Memory B cell (primary cell): ENCODE measurements around the gene ASMT.
A peak's percentile ranks its signal among the peaks of the same experiment; 100 is the strongest.
"Not testable (repeated sequence)": the region's sequence is repeated elsewhere in the genome, so short reads cannot be mapped to it uniquely, and the experiment has no call there.

ENCODE experiments used
- ATAC-seq: fragments of 150-1000 bp; cut with Tn5 transposase; 2 replicates; pipeline ENCODE4 v1.10.0; 2021; ENCODE audit warnings: low read depth, mild to moderate bottlenecking, moderate library complexity
- DNase-seq, 2 donors: peaks; one replicate each; pipeline ENCODE4 v3.0.0; 2022; ENCODE audit warnings: low spot score in 2 of 2
- H3K27ac Mint-ChIP-seq: one replicate; pipeline ENCODE4 v1.8.0; 2022; ENCODE audit warnings: mild to moderate bottlenecking, moderate library complexity, mixed read lengths
- H3K27me3 Mint-ChIP-seq: one replicate; pipeline ENCODE4 v1.8.0; 2022; ENCODE audit warnings: mixed read lengths
- H3K36me3 Mint-ChIP-seq: one replicate; pipeline ENCODE4 v1.8.0; 2022; ENCODE audit warnings: mild to moderate bottlenecking, mixed read lengths
- H3K4me1 Mint-ChIP-seq: one replicate; pipeline ENCODE4 v1.8.0; 2022; ENCODE audit warnings: mixed read lengths
- H3K4me3 Mint-ChIP-seq: one replicate; pipeline ENCODE4 v1.8.0; 2022; ENCODE audit warnings: mild to moderate bottlenecking, moderate library complexity, mixed read lengths
- H3K9me3 Mint-ChIP-seq: one replicate; pipeline ENCODE4 v1.8.0; 2022; ENCODE audit warnings: mixed read lengths

Gene ASMT

DNA sequence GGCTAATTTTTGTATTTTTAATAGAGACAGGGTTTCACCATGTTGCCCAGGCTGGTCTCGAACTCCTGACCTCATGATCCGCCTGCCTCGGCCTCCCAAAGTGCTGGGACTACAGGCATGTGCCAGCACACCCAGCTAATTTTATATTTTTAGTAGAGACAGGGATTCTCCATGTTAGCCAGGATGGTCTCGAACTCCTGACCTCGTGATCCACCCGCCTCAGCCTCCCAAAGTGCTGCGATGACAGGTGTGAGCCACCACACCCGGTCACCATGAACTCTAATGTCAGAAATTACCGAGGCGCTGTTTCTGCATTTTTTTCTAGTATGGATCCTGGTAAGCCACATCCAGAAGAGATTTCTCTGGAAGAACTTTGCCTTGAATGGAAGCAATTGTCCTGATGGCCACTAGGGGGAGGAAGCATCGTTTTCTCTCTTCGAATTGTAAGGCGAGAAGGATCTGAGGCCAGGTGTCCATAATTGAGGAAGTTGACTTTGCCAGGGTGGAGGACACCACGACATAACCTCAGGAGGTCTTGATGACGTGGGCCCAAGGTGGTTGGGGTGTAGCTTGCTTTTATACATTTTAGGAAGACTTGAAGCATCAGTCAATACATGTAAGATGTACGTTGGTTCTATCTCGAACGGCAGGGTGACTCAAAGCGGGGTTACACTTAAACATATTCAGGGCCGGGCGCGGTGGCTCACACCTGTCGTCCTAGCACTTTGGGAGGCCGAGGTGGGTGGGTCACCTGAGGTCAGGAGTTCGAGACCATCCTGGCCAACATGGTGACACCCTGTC is 37.4 kb downstream of the ASMT start:
- H3K27me3 Mint-ChIP-seq, H3K9me3 Mint-ChIP-seq, H3K4me3 Mint-ChIP-seq: not testable (repeated sequence)

GRCh38 chrX:1656379-1656778 is 41.5 kb downstream of the ASMT start:
- H3K27me3 Mint-ChIP-seq, result no peaks in the 10 kb centered on the region
- no peak overlapping the region for H3K27ac Mint-ChIP-seq
- no peak overlapping the region for H3K4me3 Mint-ChIP-seq
- no peak for ATAC-seq
- no peak for DNase-seq
- peaks cover 29% of the 10 kb centered on the region for H3K4me1 Mint-ChIP-seq
- H3K36me3 Mint-ChIP-seq, result peaks cover 6% of the 10 kb centered on the region
- no peaks in the 10 kb centered on the region for H3K9me3 Mint-ChIP-seq

More for the DNA sequence above, 37.4 kb downstream of the ASMT start:
- ATAC-seq (peak; percentile 95), DNase-seq (peak; percentile 37 to 68)
- peak overlapping the region; percentile 92 for H3K27ac Mint-ChIP-seq
- H3K36me3 Mint-ChIP-seq, H3K4me1 Mint-ChIP-seq: not testable (repeated sequence)

GRCh38 chrX:1657367-1658070 is 42.7 kb downstream of the ASMT start:
- Mint-ChIP-seq H3K36me3 (peaks cover 6% of the 10 kb centered on the region), H3K4me3 (peak overlapping the region; percentile 89), H3K4me1 (peaks cover 26% of the 10 kb centered on the region), H3K9me3 (no peaks in the 10 kb centered on the region), H3K27me3 (no peaks in the 10 kb centered on the region), H3K27ac (peak overlapping the region; percentile 95)
- peak; percentile 25 to 45 for DNase-seq
- peak; percentile 29 for ATAC-seq

DNA sequence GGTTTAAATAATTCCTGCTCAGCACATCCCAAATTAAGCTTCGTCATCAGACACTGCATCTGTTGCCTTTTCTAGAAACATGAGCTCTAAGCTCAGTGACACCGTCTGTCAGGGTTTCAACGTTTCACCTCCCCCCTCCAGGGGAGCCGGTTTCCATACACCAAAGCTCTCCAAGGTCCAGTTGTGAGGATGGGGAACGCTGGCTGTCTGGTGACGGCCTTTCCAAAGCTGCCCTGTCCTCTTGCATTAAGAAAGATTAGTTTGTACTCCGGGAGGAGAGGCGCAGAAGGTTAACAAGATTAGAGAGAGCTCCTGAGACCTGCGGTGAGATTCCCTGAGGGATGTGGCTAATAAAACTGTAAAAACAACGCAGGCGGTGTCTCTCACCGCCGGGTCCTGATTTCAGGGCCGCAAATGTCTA is 43.2 kb downstream of the ASMT start:
- Mint-ChIP-seq H3K4me3 (peak overlapping the region; percentile 89), H3K4me1 (peaks cover 27% of the 10 kb centered on the region), H3K27me3 (no peaks in the 10 kb centered on the region), H3K9me3 (no peaks in the 10 kb centered on the region), H3K36me3 (peaks cover 7% of the 10 kb centered on the region), H3K27ac (peak overlapping the region; percentile 95)
- DNase-seq, result no peak
- ATAC-seq, result no peak

DNA sequence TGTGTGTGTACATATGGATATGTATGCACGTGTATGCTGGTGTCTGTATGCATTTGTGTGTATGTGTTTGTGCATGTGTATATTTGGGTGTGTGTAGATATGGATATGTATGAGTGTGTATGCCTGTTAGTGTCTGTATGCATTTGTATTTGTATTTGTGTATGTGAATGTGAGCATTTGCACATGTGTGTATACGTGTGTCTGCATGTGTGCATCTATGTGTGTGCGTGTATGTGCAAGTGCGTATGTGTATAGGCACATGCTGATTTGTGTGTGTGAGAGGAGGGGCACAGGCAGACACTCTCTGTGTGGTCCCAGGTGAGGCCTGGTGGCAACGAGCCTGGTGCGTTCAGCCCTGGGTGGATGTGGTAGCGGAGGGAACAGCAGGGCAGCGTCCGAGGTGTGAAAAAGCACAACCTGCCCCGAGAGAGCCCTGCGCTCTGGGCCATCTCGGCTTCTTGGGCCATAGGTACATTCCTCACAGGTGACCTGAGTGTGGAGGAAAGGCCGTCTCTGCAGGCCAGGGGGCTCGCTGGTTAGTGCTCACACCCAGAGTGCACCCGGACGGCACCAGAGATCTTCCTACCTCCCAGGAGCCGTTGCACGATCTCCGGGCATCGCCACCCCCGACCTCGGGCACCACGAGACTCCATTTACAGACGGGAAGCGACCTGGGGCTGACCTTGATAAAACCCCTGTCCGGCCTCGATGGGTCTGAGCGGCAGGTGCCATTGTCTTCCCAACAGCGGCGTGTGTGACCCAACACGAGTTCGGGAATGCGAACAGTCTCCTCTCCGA is 45.0 kb downstream of the ASMT start:
- Mint-ChIP-seq H3K27ac (peak overlapping the region; percentile 84), H3K4me1 (peaks cover 31% of the 10 kb centered on the region), H3K36me3 (peaks cover 8% of the 10 kb centered on the region), H3K27me3 (no peaks in the 10 kb centered on the region), H3K4me3 (peak overlapping the region; percentile 64), H3K9me3 (no peaks in the 10 kb centered on the region)
- DNase-seq (no peak), ATAC-seq (no peak)

- peaks cover 37% of the 10 kb centered on the region for H3K4me1 Mint-ChIP-seq
- peak overlapping the region; percentile 88 for H3K27ac Mint-ChIP-seq
- H3K4me3 Mint-ChIP-seq, result peak overlapping the region; percentile 81
- peaks cover 17% of the 10 kb centered on the region for H3K36me3 Mint-ChIP-seq
- DNase-seq (peak; percentile 63 to 90), ATAC-seq (peak; percentile 79)
- H3K9me3 Mint-ChIP-seq, result no peaks in the 10 kb centered on the region
- H3K27me3 Mint-ChIP-seq, result no peaks in the 10 kb centered on the region
Measured at GRCh38 chrX:1661048-1661921, 46.4 kb downstream of the ASMT start.

- no peaks in the 10 kb centered on the region for H3K27me3 Mint-ChIP-seq
- H3K9me3 Mint-ChIP-seq, result no peaks in the 10 kb centered on the region
- peaks cover 23% of the 10 kb centered on the region for H3K36me3 Mint-ChIP-seq
- ATAC-seq (no peak), DNase-seq (no peak)
- H3K27ac Mint-ChIP-seq, result peak overlapping the region; percentile 88
- H3K4me1 Mint-ChIP-seq, result peaks cover 40% of the 10 kb centered on the region
- H3K4me3 Mint-ChIP-seq, result peak overlapping the region; percentile 81
Measured at GRCh38 chrX:1661922-1662221, 47.0 kb downstream of the ASMT start.

DNA sequence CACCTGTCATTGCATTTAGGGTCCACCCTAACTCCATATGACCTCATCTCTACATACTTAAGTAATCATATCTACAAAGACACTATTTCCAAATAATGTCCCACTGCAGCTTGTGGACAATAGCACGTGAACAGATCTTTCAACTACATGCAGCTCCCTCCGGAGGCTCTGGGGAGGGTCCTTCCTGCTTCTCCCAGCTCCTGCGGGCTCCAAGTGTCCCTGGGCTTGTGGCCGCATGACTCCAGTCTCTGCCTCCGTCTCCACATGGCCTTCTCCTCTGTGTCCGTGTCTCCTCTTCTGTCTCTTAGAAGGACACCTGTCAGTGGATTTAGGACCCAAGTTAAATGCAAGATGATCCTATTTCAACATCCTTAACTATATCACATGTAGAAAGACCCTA is 52.7 kb downstream of the ASMT start:
- Mint-ChIP-seq H3K36me3 (peaks cover 42% of the 10 kb centered on the region), H3K27ac (no peak overlapping the region), H3K4me3 (no peak overlapping the region), H3K27me3 (no peaks in the 10 kb centered on the region), H3K9me3 (no peaks in the 10 kb centered on the region), H3K4me1 (peaks cover 25% of the 10 kb centered on the region)
- no peak for ATAC-seq
- DNase-seq, result no peak

DNA sequence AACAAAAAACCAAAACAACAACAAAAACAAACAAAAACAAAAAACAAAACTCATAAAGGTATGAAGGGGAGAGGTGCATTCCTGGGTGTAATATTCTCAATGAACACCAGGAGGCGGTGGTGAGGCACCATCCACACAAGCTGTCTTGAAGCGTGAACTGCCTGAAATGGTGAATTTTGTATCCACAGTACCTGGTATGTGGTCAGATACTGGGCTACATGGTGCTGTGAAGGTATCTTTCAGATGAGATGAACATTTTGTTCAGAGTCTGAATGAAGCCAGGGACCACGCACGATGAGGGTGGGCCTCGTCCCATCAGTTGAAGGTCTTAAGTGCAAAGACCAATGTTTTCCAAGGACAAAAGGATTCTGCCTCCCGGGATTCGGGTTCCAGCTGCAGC is 58.5 kb downstream of the ASMT start:
- Mint-ChIP-seq H3K4me3 (no peak overlapping the region), H3K4me1 (peaks cover 5% of the 10 kb centered on the region), H3K9me3 (peaks cover 2% of the 10 kb centered on the region), H3K36me3 (peaks cover 17% of the 10 kb centered on the region), H3K27me3 (no peaks in the 10 kb centered on the region), H3K27ac (no peak overlapping the region)
- ATAC-seq (peak; percentile 44), DNase-seq (peak; percentile 45 to 46)

- H3K4me3 Mint-ChIP-seq, result no peak overlapping the region
- peaks cover 15% of the 10 kb centered on the region for H3K4me1 Mint-ChIP-seq
- H3K27me3 Mint-ChIP-seq, result no peaks in the 10 kb centered on the region
- H3K27ac Mint-ChIP-seq, result no peak overlapping the region
- ATAC-seq, result no peak
- peaks cover 10% of the 10 kb centered on the region for H3K36me3 Mint-ChIP-seq
- H3K9me3 Mint-ChIP-seq, result peaks cover 3% of the 10 kb centered on the region
- no peak for DNase-seq
Measured at GRCh38 chrX:1676866-1677265, 62.0 kb downstream of the ASMT start.

- no peaks in the 10 kb centered on the region for H3K27me3 Mint-ChIP-seq
- peak overlapping the region; percentile 60 for H3K27ac Mint-ChIP-seq
- peaks cover 17% of the 10 kb centered on the region for H3K4me1 Mint-ChIP-seq
- no peak overlapping the region for H3K4me3 Mint-ChIP-seq
- peaks cover 5% of the 10 kb centered on the region for H3K36me3 Mint-ChIP-seq
- ATAC-seq (peak; percentile 75), DNase-seq (no peak)
- peaks cover 4% of the 10 kb centered on the region for H3K9me3 Mint-ChIP-seq
Measured at GRCh38 chrX:1679238-1679637, 64.4 kb downstream of the ASMT start.

GRCh38 chrX:1681439-1681838 is 66.6 kb downstream of the ASMT start:
- Mint-ChIP-seq H3K27me3 (no peaks in the 10 kb centered on the region), H3K27ac (peak overlapping the region; percentile 96), H3K9me3 (peaks cover 4% of the 10 kb centered on the region), H3K36me3 (peaks cover 4% of the 10 kb centered on the region), H3K4me1 (peaks cover 17% of the 10 kb centered on the region), H3K4me3 (no peak overlapping the region)
- ATAC-seq (no peak), DNase-seq (no peak)

- not testable (repeated sequence) for DNase-seq, H3K9me3 Mint-ChIP-seq, H3K27me3 Mint-ChIP-seq, H3K36me3 Mint-ChIP-seq
- peak; percentile 24 for ATAC-seq
- Mint-ChIP-seq H3K4me3 (peak overlapping the region; percentile 10), H3K27ac (peak overlapping the region; percentile 96), H3K4me1 (peaks cover 17% of the 10 kb centered on the region)
Measured at GRCh38 chrX:1681856-1682255, 67.0 kb downstream of the ASMT start.
